ENCODE data around the gene PPP1R15B.

Gene PPP1R15B

GRCh38 chr1:204411451-204412204, at the start of gene PPP1R15B:
PPP1R15B (minus strand) TSS chr1:204411817; CDS start chr1:204411411, 406 bp downstream.
- peak; percentile 95 for DNase-seq (ENCODE audit: low read depth)
- TF ChIP-seq CTCF (conservative IDR thresholded peaks at IDR 0.05; ENCODE audit: low read depth, low read length) = no peak
- peak within 1 kb of the TSS; percentile 86 for H3K4me3 ChIP-seq (ENCODE audit: low read length)

GRCh38 chr1:204460346-204460745, 48.7 kb upstream of the PPP1R15B start:
- no peak for TF ChIP-seq CTCF (conservative IDR thresholded peaks at IDR 0.05; ENCODE audit: low read depth, low read length)

GRCh38 chr1:204459706-204460105, 48.1 kb upstream of the PPP1R15B start:
- no peak for TF ChIP-seq CTCF (conservative IDR thresholded peaks at IDR 0.05; ENCODE audit: low read depth, low read length)
- no peak for DNase-seq (ENCODE audit: low read depth)
- H3K4me3 ChIP-seq (ENCODE audit: low read length) = no peak overlapping the region

More at GRCh38 chr1:204460346-204460745, 48.7 kb upstream of the PPP1R15B start:
- no peak for DNase-seq (ENCODE audit: low read depth)
- no peak overlapping the region for H3K4me3 ChIP-seq (ENCODE audit: low read length)

GRCh38 chr1:204457666-204458065, 46.0 kb upstream of the PPP1R15B start:
- DNase-seq (ENCODE audit: low read depth) = no peak
- H3K4me3 ChIP-seq (ENCODE audit: low read length) = no peak overlapping the region
- TF ChIP-seq CTCF (conservative IDR thresholded peaks at IDR 0.05; ENCODE audit: low read depth, low read length) = no peak

- TF ChIP-seq CTCF (conservative IDR thresholded peaks at IDR 0.05; ENCODE audit: low read depth, low read length) = no peak
- H3K4me3 ChIP-seq (ENCODE audit: low read length) = no peak overlapping the region
- no peak for DNase-seq (ENCODE audit: low read depth)
Measured at GRCh38 chr1:204456826-204457442, 45.3 kb upstream of the PPP1R15B start.

- no peak for TF ChIP-seq CTCF (conservative IDR thresholded peaks at IDR 0.05; ENCODE audit: low read depth, low read length)
- H3K4me3 ChIP-seq (ENCODE audit: low read length) = no peak overlapping the region
Measured at GRCh38 chr1:204455831-204456145, 44.2 kb upstream of the PPP1R15B start.

More at GRCh38 chr1:204455831-204456145, 44.2 kb upstream of the PPP1R15B start:
- DNase-seq (ENCODE audit: low read depth) = no peak
